Glutamatergic neuron (in vitro differentiated cells): ENCODE measurements around the gene PRUNE1. TPM values are rescaled to one million over a fixed set of nuclear protein-coding genes. Genes with fewer than 3 reads are reported as not detected.

ENCODE experiments used
- total RNA-seq: library from RNA; stranded (reverse); fragmentation: NEBNext Ultra II Directional; extraction: Animal tissue kit (Norgen Biotek cat#: 25700); gene quantifications from one replicate; pipeline ENCODE4 v1.2.1, GENCODE V29; 2021; ENCODE audit not compliant: unreplicated experiment

Gene PRUNE1
- total RNA-seq, 1 donor from 2014 or later: 14.9 TPM

Other genes with a start within 250 kb of the PRUNE1 start
- 0.81 TPM for gene CTSS, start 242.7 kb upstream of the PRUNE1 start, total RNA-seq
- 8.8 TPM for gene CTSK, start 200.2 kb upstream of the PRUNE1 start, total RNA-seq
- gene ARNT, start 131.8 kb upstream of the PRUNE1 start, total RNA-seq: 39.1 TPM
- gene CTXND2, start 121.3 kb upstream of the PRUNE1 start, total RNA-seq: not detected
- gene SETDB1, start 82.1 kb upstream of the PRUNE1 start, total RNA-seq: 57.0 TPM
- 94.2 TPM for gene CERS2, start 33.6 kb upstream of the PRUNE1 start, total RNA-seq
- gene ANXA9, start 26.2 kb upstream of the PRUNE1 start, total RNA-seq: not detected
- 26.2 TPM for gene MINDY1, start 1.5 kb upstream of the PRUNE1 start, total RNA-seq
- 1.4 TPM for gene BNIPL, start 28.1 kb downstream of the PRUNE1 start, total RNA-seq
- 1.8 TPM for gene C1orf56, start 39.3 kb downstream of the PRUNE1 start, total RNA-seq
- gene CDC42SE1, start 51.2 kb downstream of the PRUNE1 start, total RNA-seq: 127 TPM
- 504 TPM for gene MLLT11, start 51.9 kb downstream of the PRUNE1 start, total RNA-seq
- 5.4 TPM for gene GABPB2, start 62.3 kb downstream of the PRUNE1 start, total RNA-seq
- 119 TPM for gene SEMA6C, start 138.2 kb downstream of the PRUNE1 start, total RNA-seq
- gene TNFAIP8L2, start 148.2 kb downstream of the PRUNE1 start, total RNA-seq: not detected
- gene LYSMD1, start 157.5 kb downstream of the PRUNE1 start, total RNA-seq: 21.9 TPM
- gene SCNM1, start 157.7 kb downstream of the PRUNE1 start, total RNA-seq: 44.2 TPM
- 0.76 TPM for gene TMOD4, start 167.5 kb downstream of the PRUNE1 start, total RNA-seq
- 125 TPM for gene VPS72, start 181.7 kb downstream of the PRUNE1 start, total RNA-seq
- gene PIP5K1A, start 190.1 kb downstream of the PRUNE1 start, total RNA-seq: 79.4 TPM
- 250 TPM for gene PSMD4, start 246.3 kb downstream of the PRUNE1 start, total RNA-seq